AG09309 (cell line): ENCODE results near the gene GRK6.

Experiments
- DNase-seq: peaks from one replicate; pipeline ENCODE4 v3.0.0-alpha.2; 2010; ENCODE audit warnings: low read depth
- H3K4me3 ChIP-seq: 2 replicates; pipeline ENCODE4 v1.5.1; 2011; ENCODE audit warnings: mild to moderate bottlenecking, low read depth, low read length, moderate library complexity; ENCODE audit not compliant: control insufficient read depth
- TF ChIP-seq, protein P1 (sequence below): IDR thresholded peaks from 2 replicates; pipeline ENCODE4 v1.5.1; 2011; ENCODE audit warnings: mild to moderate bottlenecking, low read depth, low read length, inconsistent platforms; ENCODE audit not compliant: insufficient read depth, control insufficient read depth; ENCODE audit errors: missing control alignments

The GRK6 gene

DNA sequence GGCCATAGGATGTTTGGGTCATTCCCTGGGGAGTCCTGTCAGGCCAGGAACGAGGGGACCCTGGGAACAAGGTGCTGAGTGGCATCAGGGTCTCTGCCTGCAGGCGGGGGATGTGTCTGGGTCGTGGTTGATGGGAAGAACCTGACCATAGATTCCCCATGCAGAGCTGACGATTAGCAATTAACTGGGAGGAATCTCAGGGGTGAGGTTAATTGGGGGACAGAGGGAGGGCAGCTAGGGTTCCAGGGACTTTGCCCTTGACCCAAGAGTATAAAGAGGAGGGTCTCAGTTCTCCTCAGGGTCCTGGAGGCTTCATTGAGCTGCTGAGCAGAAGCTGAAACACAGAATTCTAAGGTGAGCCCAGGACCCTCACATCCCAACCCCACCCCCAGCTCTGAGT lies 42.3 kb upstream of the GRK6 start, which contains the start of gene SLC34A1:
Gene SLC34A1 (plus strand): TSS at position 301 of the 400 bp plus-strand sequence. CDS start 1,308 bp downstream, outside the sequence.
- TF ChIP-seq, protein P1, sequence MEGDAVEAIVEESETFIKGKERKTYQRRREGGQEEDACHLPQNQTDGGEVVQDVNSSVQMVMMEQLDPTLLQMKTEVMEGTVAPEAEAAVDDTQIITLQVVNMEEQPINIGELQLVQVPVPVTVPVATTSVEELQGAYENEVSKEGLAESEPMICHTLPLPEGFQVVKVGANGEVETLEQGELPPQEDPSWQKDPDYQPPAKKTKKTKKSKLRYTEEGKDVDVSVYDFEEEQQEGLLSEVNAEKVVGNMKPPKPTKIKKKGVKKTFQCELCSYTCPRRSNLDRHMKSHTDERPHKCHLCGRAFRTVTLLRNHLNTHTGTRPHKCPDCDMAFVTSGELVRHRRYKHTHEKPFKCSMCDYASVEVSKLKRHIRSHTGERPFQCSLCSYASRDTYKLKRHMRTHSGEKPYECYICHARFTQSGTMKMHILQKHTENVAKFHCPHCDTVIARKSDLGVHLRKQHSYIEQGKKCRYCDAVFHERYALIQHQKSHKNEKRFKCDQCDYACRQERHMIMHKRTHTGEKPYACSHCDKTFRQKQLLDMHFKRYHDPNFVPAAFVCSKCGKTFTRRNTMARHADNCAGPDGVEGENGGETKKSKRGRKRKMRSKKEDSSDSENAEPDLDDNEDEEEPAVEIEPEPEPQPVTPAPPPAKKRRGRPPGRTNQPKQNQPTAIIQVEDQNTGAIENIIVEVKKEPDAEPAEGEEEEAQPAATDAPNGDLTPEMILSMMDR: no peak
- no peak for DNase-seq
- no peak within 1 kb of the TSS for H3K4me3 ChIP-seq

DNA sequence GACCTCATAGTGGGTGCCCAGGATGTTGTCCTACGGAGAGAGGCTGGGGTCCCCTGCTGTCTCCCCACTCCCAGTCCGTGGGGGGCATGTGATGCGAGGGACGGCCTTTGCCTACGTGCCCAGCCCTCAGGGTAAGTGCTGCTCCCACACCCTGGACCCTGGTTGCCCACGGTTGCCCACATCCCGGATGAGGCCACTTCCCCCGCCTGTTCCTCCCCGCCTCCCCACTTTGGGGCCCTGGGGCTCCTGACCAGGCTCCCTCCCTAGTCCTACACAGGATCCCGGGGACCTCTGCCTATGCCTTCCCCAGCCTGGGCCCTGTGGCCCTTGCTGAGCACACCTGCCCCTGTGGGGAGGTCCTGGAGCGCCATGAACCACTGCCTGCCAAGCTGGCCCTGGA lies 40.8 kb upstream of the GRK6 start:
- no peak for DNase-seq
- H3K4me3 ChIP-seq: no peak overlapping the region
- TF ChIP-seq, protein P1: no peak

DNA sequence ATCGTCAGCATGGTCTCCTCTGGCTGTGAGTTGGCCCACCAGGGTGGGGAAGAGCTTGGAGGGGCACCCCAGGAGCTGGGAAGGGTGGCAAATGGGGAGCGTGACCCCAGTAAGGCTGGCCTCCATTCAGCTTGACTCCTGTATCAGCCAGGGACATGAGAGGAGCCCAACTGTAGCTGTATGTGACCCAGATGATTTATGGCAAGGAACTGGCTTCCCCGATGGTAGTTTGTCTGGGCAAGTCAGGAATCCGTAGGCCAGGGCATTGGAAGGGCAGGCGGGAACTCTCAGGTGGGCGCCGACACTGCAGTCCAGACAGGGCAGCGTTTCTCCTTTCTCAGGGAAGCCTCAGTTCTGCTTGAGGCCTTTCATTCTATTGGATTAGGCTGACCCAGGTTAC lies 39.9 kb upstream of the GRK6 start:
- TF ChIP-seq, protein P1: no peak
- no peak overlapping the region for H3K4me3 ChIP-seq
- DNase-seq: no peak

DNA sequence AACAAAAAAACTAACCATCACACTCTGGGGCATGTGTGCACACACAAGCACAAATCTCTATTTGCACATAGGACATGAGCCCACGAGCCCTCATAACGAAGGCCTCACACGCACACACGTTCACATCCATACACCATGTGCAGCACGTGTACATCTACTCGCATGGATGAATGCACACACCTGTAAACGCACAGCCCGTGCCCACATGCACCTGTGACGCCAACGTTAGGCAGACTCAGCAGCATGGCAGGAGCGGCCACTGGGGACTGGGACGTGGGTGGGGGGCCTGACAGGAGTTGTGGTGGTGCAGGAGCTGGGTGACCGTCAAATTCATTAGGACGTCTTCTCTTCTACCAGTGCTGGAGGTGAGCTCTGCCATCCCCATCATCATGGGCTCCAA lies 39.1 kb upstream of the GRK6 start:
- no peak overlapping the region for H3K4me3 ChIP-seq
- DNase-seq: no peak
- TF ChIP-seq, protein P1: no peak

DNA sequence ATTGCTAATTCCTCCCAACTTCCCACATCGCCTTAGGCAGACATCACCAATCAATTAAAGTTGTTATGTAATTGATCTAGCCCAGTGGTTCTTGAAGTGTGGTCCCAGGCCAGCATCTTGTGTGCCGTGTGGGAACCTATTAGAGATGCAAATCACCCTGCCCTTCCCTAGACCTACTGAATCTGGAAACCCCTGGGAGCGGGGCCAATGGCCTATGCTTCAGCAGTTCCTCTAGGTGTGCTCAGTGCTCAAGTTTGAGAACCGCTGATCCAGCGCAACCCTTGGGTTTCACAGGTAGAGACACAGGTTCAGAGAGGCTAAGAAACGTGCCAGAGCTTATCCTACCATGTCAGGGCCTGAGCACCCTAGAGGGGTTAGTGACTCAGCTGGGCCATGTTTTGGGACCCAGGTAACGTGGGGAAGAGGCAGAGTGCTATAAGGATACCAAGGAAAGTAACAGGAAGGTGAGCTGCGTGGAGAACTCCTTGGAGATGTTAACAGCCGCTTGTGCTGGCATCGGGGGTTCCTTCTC lies 37.9 kb upstream of the GRK6 start:
- DNase-seq: no peak
- TF ChIP-seq, protein P1: no peak

DNA sequence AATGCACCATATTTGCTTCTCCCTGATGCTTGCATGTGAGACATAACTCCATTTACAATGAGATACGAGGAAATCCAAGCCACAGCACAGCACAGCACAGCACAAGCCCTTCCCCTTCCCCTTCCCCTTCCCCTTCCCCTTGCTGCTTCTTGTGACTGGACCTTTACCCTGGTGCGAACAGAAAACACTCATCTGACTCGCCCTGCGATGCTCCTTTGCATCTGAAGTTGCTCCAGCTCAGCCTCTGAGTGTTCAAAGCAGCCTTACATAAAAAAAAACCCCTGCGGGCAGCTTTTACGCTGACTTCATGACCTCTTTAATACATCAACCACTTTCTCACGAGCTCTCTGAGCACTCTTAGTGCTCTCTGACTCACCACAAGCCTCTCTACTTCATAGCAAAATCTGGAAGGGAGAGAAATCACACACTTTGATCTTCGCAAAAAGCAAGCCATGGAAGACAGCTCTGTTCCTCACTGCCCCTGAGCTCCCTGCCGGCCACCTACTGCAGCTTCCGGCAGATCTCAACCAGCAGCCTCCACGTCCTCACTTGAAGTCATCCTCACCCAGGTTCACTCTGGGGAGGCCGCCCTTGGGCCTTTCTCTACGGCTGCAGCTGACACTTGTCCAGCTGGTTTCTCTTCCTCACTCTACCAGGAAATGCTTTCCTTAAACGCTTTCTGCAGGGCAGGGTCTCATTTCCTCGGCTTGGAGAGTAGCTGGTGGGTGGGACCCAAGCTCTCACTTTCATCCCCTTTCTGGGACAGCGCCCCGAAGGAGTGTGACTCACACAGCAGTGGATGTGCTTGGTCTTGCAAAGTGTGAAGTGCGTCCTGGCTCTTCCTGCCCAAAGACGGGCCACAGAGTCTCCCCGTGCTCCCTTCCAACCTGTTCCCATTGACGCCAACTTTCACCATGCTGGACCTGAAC lies 37.0 kb upstream of the GRK6 start:
- no peak overlapping the region; the same call in 1 of the 2 replicates for H3K4me3 ChIP-seq
- TF ChIP-seq, protein P1: no peak
- DNase-seq: peak; percentile 88

More for the DNA sequence above, 37.9 kb upstream of the GRK6 start:
- no peak overlapping the region for H3K4me3 ChIP-seq
